ENCODE results near the gene TMEM250.

- TF ChIP-seq NFRKB (IDR thresholded peaks at IDR 0.05) (no peak), CTBP1 (IDR thresholded peaks at IDR 0.05; ENCODE audit: borderline replicate concordance) (no peak), SUZ12 (IDR thresholded peaks at IDR 0.05) (no peak), SP1 (IDR thresholded peaks at IDR 0.05) (no peak), FOXM1 (IDR thresholded peaks at IDR 0.05; ENCODE audit: borderline replicate concordance) (no peak), L3MBTL2 (conservative IDR thresholded peaks at IDR 0.05) (no peak), FOXK2 (IDR thresholded peaks at IDR 0.05) (no peak), PKNOX1 (IDR thresholded peaks at IDR 0.05) (no peak), LEF1 (IDR thresholded peaks at IDR 0.05; ENCODE audit: borderline replicate concordance) (no peak), BHLHE40 (IDR thresholded peaks at IDR 0.05; ENCODE audit: borderline replicate concordance) (no peak)
Observed at GRCh38 chr9:136077491-136077890, 41.2 kb downstream of the TMEM250 start.

All from HEK293T (cell line).